Brain microvascular endothelial cell (primary cell): ENCODE results near the gene IFT80.
"Not testable (repeated sequence)": the region's sequence is repeated elsewhere in the genome, so short reads cannot be mapped to it uniquely, and the experiment has no call there.

Experiments used
- DNase-seq: peaks from one replicate; pipeline ENCODE4 v3.0.0-alpha.2; 2020
- H3K27ac ChIP-seq: fragments of 250-450 bp; sonication (Bioruptor Pico); 2 replicates; pipeline ENCODE4 v1.5.1; 2020; ENCODE audit warnings: mild to moderate bottlenecking, moderate library complexity
- H3K27me3 ChIP-seq: fragments of 250-450 bp; sonication (Bioruptor Pico); replicated peaks from 2 replicates; pipeline ENCODE4 v1.5.1; 2020; ENCODE audit warnings: mild to moderate bottlenecking
- H3K36me3 ChIP-seq: fragments of 250-450 bp; sonication (Bioruptor Pico); replicated peaks from 2 replicates; pipeline ENCODE4 v1.5.1; 2020; ENCODE audit warnings: mild to moderate bottlenecking
- H3K4me3 ChIP-seq: 2 replicates; pipeline ENCODE4 v1.5.1; 2011; ENCODE audit warnings: low read depth, mild to moderate bottlenecking, control low read depth, low read length, moderate library complexity
- CTCF ChIP-seq: IDR thresholded peaks from 2 replicates; pipeline ENCODE4 v1.5.1; 2011; ENCODE audit warnings: low read depth, mild to moderate bottlenecking, moderate library complexity, low read length, control low read depth, inconsistent platforms; ENCODE audit errors: missing control alignments
- in situ Hi-C: cut with HindIII; loops from 2 replicates; pipeline ENCODE4 v1.10.0; 2017; ENCODE audit warnings: low sequenced_read_pairs, low pct_ligation_motif_present

The IFT80 gene

GRCh38 chr3:160330109-160330508 is 68.9 kb downstream of the IFT80 start:
- in situ Hi-C loops = no loop called here
- Histone ChIP-seq H3K4me3 (no peak overlapping the region), H3K27ac (no peak overlapping the region), H3K27me3 (no peaks in the 10 kb centered on the region), H3K36me3 (no peaks in the 10 kb centered on the region)
- no peak for DNase-seq
- no peak for TF ChIP-seq CTCF

- DNase-seq, in situ Hi-C loops, H3K27ac ChIP-seq, H3K27me3 ChIP-seq, H3K36me3 ChIP-seq, H3K4me3 ChIP-seq: not testable (repeated sequence)
These were observed 72.7 kb downstream of the IFT80 start for GRCh38 chr3:160326286-160326685.

- DNase-seq, H3K4me3 ChIP-seq, H3K36me3 ChIP-seq, H3K27me3 ChIP-seq, in situ Hi-C loops, H3K27ac ChIP-seq: not testable (repeated sequence)
These were observed 77.2 kb downstream of the IFT80 start for GRCh38 chr3:160321821-160322220.

GRCh38 chr3:160319322-160319721 is 79.7 kb downstream of the IFT80 start:
- in situ Hi-C loops = no loop called here
- no peak for TF ChIP-seq CTCF
- no peak for DNase-seq

GRCh38 chr3:160314995-160315394 is 84.0 kb downstream of the IFT80 start:
- TF ChIP-seq CTCF = no peak
- Histone ChIP-seq H3K4me3 (no peak overlapping the region), H3K27me3 (no peaks in the 10 kb centered on the region), H3K36me3 (no peaks in the 10 kb centered on the region), H3K27ac (no peak overlapping the region)
- in situ Hi-C loops = no loop called here
- no peak for DNase-seq

More at GRCh38 chr3:160319322-160319721, 79.7 kb downstream of the IFT80 start:
- no peak overlapping the region for H3K4me3 ChIP-seq
- no peak overlapping the region for H3K27ac ChIP-seq
- H3K27me3 ChIP-seq = no peaks in the 10 kb centered on the region
- H3K36me3 ChIP-seq = no peaks in the 10 kb centered on the region

GRCh38 chr3:160312014-160312624 is 86.9 kb downstream of the IFT80 start:
- no peak for TF ChIP-seq CTCF
- Histone ChIP-seq H3K27me3 (no peaks in the 10 kb centered on the region), H3K4me3 (no peak overlapping the region), H3K27ac (no peak overlapping the region), H3K36me3 (no peaks in the 10 kb centered on the region)
- no peak for DNase-seq
- in situ Hi-C loops = no loop called here

- Histone ChIP-seq H3K36me3 (no peaks in the 10 kb centered on the region), H3K27ac (no peak overlapping the region), H3K4me3 (no peak overlapping the region), H3K27me3 (no peaks in the 10 kb centered on the region)
- no peak for TF ChIP-seq CTCF
- DNase-seq = no peak
- in situ Hi-C loops = no loop called here
These were observed 96.2 kb downstream of the IFT80 start for GRCh38 chr3:160302806-160303205.
